LNCaP clone FGC (cell line): Measurements from ENCODE around the gene GNAT2.
A peak's percentile ranks its signal among the peaks of the same experiment; 100 is the strongest.

Source experiments
- DNase-seq: peaks from one replicate; pipeline ENCODE4 v3.0.0-alpha.2; 2011; ENCODE audit warnings: low read depth
- H3K4me3 ChIP-seq: 2 replicates; pipeline ENCODE4 v1.5.1; 2011; ENCODE audit warnings: mild to moderate bottlenecking, low read depth, low read length, control low read depth
- TF ChIP-seq, protein P1 (sequence below): IDR thresholded peaks from 2 replicates; pipeline ENCODE4 v1.5.1; 2012; ENCODE audit warnings: mild to moderate bottlenecking; ENCODE audit not compliant: control insufficient read depth, insufficient read depth; ENCODE audit errors: extremely low read depth

GNAT2 gene

DNA sequence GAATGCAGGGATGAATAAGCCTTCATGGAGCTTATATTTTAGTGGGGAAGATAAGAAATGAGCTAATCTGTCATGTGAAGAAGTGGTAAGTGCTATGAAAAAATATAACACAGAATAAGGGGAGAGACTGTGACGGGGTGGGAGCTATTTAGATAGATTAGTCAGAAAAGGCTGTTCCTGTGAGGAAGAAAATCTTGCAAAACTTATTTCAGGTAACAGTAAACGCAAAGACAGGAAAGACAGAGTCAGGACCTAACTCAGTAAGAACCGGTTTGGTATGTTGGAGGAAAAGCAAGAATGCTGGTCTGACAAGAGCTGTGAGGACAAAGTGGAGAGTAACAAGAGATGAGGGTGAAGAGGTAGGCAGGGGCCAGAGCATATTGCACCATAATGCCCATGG, 49.0 kb downstream of the GNAT2 start:
- TF ChIP-seq, protein P1, sequence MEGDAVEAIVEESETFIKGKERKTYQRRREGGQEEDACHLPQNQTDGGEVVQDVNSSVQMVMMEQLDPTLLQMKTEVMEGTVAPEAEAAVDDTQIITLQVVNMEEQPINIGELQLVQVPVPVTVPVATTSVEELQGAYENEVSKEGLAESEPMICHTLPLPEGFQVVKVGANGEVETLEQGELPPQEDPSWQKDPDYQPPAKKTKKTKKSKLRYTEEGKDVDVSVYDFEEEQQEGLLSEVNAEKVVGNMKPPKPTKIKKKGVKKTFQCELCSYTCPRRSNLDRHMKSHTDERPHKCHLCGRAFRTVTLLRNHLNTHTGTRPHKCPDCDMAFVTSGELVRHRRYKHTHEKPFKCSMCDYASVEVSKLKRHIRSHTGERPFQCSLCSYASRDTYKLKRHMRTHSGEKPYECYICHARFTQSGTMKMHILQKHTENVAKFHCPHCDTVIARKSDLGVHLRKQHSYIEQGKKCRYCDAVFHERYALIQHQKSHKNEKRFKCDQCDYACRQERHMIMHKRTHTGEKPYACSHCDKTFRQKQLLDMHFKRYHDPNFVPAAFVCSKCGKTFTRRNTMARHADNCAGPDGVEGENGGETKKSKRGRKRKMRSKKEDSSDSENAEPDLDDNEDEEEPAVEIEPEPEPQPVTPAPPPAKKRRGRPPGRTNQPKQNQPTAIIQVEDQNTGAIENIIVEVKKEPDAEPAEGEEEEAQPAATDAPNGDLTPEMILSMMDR = no peak
- peak overlapping the region; percentile 24; the same call in 1 of the 2 replicates for H3K4me3 ChIP-seq
- DNase-seq = peak; percentile 72

DNA sequence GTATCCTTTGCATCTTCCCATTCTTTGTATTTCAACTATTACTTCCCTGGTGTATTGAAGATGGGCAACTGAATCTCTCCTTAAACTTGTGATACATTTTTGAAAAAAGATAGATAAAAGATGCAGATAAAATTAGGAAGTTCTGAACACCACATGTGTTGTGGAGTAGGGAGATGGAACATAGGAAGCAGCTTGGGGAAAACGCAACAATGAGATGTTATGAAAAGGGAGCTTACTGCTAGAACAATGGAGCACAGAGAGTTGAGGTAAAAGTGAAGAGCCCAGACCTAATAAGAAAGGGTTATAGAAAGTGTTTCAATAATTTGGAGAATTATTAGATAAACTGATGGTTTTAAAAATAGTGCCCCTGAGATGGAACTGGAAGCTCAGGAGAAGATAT, 50.1 kb downstream of the GNAT2 start:
- no peak overlapping the region for H3K4me3 ChIP-seq
- no peak for DNase-seq
- TF ChIP-seq, protein P1 = no peak

DNA sequence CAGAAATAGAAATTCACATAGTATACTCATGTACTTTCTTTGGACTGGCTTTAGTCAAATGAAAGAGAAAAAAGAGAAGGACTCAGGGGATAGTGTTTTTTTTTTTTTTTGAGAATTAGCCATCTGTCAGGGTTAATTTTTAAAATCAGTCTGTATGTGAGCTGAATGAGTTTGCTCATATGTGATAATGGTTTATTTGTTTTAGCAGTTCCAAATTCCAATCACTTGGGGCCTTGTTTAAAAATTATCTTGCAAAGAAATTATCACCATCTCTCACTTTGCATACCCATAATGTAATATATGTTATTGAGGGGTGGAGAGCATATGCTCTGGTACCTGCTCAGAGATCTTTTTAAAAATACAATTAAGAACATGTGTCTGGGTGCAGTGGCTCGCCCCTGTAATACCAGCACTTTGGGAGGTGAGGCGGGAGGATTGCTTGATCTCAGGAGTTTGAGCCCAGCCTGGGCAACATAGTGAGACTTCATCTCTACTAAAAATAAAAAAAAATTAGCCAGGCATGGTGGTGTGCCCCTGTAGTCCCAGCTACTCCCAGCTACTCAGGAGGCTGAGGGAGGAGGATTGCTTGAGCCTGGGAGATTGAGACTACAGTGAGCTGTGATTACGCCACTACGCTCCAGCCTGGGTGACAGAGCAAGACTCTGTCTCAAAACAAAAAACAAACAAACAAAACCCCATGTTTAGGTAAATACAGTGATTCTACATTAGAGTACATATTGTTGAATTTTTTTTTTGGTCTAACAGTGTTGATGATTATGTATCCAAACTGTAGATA, 51.3 kb downstream of the GNAT2 start:
- no peak for DNase-seq
- H3K4me3 ChIP-seq = no peak overlapping the region
- TF ChIP-seq, protein P1 = no peak

DNA sequence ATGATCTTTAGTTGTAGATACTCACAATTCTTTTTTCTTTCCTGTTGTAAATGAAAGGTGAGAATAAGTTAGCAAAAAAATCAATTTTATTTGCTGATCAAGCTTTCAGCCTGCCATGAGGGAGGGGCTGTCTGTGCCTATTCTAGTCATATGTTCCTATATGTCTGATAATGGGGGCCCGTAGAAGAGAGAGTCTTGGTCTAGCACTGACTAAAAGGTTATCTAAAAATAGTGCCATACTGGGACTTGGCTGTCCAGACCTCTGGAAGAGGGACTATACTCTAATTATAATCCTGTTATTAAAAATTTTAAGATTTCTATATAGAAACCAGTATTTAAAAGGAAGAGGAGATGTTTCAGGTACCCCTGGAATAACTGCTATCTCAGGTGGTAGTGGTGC, 52.4 kb downstream of the GNAT2 start:
- H3K4me3 ChIP-seq = no peak overlapping the region

DNA sequence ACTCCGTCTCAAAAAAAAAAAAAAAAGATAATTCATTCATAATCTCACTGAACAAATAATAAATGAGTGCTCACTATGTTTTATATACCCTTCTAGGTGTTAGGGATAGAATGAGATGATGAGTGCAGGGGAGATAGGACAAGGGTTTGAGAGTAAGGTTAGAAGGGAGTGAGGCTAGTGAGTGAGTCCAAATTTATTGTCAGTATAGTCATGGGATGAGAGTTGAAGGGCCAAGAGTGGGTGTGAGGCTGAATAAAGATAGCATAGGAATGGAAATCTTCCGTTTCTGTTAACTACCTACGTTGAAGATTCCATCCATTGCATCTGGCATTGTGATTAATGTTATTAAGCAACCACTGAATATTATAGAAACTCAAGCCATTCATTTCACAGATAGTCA, 54.2 kb downstream of the GNAT2 start:
- no peak for DNase-seq
- no peak overlapping the region for H3K4me3 ChIP-seq
- TF ChIP-seq, protein P1 = no peak

More for the DNA sequence above, 52.4 kb downstream of the GNAT2 start:
- no peak for DNase-seq
- TF ChIP-seq, protein P1 = no peak

DNA sequence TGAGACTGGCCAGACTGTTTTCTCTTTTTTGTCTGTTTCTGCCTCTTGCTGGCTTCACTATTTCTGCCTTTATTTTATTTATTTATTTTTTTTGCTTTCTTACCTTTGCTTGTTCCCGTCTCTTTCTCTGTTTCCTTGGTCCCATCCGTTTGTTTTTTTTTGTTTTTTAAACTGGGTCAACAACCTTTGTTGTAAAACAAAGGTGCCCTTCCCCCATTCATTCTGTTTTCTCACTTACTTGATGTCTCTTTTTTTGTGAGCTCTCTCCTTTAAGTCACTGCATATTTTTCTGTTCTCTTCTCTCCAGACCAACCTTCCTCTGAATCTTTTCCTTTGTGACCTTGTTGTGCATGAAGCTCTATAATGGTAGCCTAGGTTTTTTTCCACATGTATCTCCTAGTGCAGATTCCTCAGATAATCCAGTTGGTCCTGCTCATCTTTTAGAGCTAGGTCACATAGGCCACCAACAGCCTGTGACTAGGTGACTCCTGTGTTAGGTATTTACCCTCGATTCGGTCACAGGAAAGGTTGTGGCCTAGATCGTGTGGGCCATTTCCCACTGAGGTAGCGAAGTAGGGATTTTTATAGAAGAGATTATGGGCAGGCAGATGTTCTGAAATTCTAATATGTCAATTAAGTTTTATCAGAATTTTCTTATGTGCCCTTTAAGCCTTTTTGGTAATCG, 55.1 kb downstream of the GNAT2 start:
- TF ChIP-seq, protein P1 = no peak
- no peak for DNase-seq
- peak overlapping the region; percentile 1; the same call in 1 of the 2 replicates for H3K4me3 ChIP-seq
